ENCODE data around the gene CERK. TPM values are rescaled to one million over a fixed set of nuclear protein-coding genes. Genes with fewer than 3 reads are reported as not detected.

CERK gene
- polyA plus RNA-seq, 1 donor = 50.4 TPM

DNA sequence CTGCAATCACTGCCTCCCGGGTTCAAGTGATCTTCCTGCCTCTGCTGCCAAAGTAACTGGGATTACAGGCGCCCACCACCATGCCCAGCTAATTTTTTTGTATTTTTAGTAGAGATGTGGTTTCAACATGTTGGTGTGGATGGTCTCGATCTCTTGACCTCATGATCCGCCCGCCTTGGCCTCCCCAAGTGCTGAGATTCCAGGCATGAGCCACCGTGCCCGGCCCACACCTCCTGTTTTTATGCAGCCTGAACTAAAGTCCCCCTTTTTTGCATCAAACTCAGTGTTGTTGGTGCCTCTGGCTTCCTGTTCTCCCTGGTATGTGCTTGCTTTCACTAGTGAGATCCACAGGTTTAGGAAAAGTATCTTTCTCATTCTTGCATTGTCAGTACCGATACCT, 28.6 kb upstream of the CERK start:
- no peak for DNase-seq

GRCh38 chr22:46764779-46765485, 26.9 kb upstream of the CERK start:
- DNase-seq = no peak

DNA sequence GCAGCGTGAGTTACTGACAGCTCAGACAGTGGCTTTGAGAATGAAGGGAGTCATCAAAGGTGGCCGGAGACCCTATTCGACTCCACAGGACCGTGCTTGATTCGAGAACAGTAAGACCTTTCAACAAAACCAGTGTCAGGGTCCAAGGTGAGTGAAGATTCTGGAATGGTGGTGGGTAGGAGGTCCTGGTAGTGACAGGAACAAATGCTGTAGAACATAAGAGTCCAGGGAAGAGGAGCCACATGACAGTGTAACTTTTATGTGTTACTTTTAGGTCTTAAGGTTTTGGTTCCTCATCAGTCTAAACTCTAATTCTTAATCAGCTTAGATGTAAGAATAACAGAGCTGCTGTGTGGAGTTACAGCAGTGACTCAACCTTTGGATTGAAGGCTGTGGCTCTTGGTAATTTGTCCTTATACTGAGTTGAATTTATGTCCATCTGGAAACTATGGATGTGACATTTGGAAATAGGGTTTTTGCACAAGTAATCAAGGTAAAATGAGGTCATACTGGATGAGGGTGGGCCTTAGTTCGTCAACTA, 26.2 kb upstream of the CERK start:
- DNase-seq = no peak

DNA sequence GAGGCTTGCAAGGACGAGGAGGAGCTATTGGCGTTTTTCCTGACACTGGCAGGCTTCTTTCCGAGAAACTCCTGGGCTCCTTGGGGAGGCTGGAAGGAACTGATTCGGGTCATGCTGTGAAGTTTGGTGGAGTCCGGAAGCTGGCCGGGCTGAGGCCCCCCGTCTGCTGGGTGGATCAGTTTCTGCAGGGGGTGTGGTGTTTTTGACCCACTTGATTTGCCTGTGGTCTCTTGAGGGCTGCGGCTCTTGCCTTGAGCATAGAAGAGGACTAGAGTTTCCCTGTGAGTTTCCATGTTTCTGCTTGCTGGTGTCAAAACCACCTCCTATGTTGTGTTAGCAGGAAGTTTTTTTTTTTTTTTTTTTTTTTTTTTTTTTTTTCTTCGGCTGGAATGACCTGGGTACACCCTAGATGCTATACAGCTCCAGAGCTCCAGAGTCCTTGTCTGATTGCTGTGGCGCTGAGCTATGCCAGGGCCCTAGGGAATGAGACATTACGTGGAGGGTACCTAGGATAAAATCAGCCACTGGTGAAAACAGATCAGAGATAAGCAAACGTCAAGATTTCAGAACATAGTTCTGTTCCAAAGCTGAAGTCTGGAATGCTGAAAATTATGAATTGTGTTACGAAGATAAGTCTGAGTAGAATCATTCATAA, 25.1 kb upstream of the CERK start:
- no peak for DNase-seq

DNA sequence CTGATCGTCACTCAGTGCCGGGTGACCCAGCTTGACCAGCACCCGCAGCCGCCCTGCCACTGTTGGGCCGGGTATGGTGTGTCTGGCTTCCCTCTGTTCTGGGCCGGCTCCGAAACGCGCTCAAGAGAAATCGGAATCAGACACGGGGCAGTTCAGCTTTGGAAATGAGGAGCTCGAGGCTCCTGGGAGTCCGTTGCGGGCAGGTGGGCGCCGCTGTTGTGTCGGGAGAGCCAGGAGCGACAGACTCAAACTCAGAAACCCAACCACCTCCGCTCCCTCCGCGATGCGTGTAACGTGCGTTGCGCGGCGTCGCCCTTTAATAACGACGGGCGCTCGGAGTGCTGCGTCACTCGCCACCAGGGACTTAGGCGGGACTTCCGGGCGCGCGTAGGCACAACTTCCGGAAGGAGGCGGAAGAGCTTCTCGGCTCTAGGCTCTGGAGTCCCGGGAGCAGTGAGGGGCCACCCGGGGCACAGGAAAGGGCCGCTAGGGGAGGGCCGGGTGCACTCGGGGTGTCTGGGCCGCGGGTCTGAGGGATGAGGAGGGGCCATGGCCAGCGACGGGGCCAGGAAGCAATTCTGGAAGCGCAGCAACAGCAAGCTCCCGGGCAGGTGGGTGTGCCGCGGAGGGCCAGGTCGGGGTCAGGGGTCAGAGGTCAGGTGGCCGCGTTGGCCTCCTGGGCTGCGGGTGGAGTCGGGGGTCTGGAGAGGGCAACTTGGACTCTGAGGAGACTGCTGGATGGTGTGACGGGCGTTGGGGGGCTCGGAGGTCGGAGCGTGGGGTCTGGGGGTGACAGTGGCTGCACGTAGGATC, 24.4 kb upstream of the CERK start, which contains the start of gene TBC1D22A:
TSS of gene TBC1D22A (plus strand) at position 413 of the 813 bp plus-strand sequence. CDS start at position 550, 137 bp downstream.
- DNase-seq = peak; percentile 92

DNA sequence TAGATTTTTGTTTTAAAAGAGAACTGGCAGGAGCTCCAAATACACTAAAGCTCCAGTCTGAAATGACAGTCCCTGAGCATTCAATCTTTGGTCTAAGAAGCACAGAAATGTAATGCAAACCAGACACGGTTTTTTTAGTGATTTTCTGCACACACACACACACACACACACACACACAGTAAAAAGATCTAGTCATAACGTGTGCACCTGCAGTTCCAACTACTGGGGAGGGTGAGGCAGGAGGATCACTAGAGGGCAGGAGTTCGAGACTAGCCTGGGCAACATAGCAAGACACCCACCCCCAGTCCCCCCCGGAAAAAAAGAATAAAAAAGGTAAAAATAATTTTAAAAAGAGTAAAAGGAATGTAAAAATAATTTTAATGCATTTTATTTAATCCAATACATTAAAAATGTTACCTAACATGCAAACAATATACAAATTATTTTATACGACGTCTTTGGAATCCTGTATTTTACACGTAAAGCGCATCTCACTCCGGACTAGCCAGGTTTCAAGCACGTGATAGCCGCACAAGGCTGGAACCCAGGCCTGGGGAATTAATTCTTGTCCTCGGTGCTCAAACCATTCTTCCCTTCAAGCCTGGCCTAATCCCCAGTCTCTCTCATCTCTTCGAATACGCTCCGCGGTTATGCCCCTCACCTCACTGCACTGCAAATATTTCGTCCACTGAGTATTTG, 23.6 kb upstream of the CERK start:
- no peak for DNase-seq

GRCh38 chr22:46761017-46761416, 23.0 kb upstream of the CERK start:
- DNase-seq = no peak

GRCh38 chr22:46758867-46759290, 20.8 kb upstream of the CERK start:
- DNase-seq = peak; percentile 83

DNA sequence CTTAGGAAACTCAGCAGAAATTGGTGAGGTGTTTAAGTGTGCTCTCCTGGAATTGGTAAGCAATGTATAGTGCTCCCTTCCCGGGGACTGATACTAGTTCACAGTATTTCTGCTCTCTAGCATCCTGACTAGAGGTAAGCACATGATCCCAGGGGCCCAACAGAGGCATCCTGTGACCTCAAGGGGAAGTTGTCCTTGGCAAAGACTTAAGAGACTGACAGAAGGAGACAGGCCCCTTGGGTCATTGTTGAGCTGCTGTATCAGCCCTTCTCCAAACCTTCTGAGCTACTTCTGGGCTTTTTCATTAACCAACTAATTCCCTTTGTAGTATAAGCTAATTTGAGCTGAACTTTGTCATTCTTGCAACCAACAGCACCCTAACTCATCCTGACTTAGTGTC, 20.1 kb upstream of the CERK start:
- DNase-seq = no peak

- DNase-seq = no peak
Observed at GRCh38 chr22:46757104-46757503, 19.1 kb upstream of the CERK start.

GRCh38 chr22:46756097-46756496, 18.0 kb upstream of the CERK start:
- DNase-seq = no peak

DNA sequence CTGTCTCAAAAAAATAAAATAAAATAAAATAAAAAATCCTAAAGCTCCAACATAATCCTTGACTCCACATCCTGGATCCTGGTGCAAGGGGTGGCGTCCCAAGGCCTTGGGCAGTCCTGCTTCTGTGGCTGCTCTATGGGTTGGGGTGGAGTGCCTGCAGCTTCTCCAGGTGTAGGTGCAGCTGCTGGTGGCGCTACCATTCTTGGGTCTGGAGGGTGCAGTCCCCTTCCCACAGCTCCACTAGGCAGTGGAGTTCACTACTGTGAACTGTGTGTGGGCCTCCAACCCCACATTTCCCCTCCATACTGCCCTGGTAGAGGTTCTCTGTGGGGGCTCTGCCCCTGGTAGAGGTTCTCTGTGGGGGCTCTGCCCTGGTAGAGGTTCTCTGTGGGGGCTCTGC, 17.5 kb upstream of the CERK start:
- DNase-seq = no peak

DNA sequence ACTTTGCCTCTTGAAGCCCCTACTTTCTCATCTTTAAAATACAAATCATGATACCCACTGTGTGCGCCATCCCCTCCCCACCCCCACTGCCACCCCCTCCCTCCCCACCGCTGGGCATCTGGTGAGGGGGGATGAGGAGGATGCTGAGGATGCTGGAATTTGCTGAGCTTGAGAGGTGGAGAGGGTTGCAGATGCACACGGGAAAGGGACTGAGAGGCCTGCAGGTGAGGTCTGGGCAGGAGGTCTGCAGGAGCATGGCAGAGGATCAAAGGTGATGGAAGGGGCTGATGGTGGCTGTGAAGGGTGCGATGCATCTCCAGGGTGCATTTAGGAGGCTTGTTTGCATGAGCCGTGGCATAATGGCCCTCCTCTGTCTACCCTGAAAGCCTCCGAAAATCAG, 16.8 kb upstream of the CERK start:
- no peak for DNase-seq

- DNase-seq = no peak
Observed at GRCh38 chr22:46754110-46754799, 16.2 kb upstream of the CERK start.

DNA sequence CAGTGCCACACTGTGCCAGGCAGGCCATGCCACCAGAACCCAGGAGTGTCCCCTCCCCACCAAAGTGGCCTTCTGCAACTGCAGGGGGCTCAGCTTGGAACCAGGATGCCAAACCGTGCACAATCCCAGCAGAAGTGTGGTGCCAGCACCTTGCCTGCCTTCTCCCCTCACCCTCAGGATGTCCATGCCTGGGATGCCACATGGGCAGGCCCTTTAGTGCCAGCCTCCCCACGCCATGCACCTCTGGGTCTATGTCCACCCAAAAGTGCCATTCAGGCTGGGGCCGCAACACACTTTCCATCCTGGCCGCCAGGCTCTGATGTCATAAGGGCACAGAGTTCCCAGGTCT, 15.7 kb upstream of the CERK start:
- no peak for DNase-seq

DNA sequence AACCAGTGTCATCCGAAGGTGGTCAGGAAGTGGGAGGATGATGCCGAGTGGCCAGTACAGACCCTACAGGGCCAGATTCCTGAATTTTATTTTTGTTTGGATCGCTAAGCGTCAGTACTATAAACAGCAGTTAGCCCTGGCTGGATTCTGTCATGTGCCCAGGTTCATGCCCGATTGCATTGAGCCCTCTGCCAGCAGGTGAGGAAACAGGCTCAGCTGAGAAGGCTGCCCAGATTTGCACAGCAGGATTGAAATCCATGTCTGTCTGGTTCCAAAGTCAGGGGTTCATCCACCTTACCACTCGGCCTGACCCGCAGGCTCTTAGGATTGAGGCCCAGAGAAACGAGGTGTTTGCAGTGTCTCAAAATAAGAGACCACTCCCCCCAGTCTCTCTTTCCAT, 15.3 kb upstream of the CERK start:
- DNase-seq = no peak

- DNase-seq = no peak
Observed at GRCh38 chr22:46752988-46753310, 14.9 kb upstream of the CERK start.

- DNase-seq = no peak
Observed at GRCh38 chr22:46752286-46752987, 14.4 kb upstream of the CERK start.

- DNase-seq = no peak
Observed at GRCh38 chr22:46750863-46751443, 12.9 kb upstream of the CERK start.

DNA sequence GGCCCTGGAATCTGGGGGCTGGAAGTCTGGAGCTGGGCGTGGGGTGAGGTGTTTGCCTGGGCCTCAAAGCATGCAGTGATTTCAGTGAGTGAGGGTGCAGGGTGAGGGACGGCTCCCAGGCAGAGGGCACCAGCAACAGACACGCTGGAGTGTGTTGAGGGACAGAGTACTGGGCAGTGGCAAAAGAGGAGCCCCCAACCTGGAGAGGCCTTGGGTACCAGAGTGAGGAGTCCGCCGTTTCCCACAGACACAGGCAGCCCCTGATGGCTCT, 12.4 kb upstream of the CERK start:
- no peak for DNase-seq

All from left kidney (tissue), 2 donors.